Gastrocnemius medialis (tissue), 4 donors: ENCODE results near the gene UBXN2A. TPM values are rescaled to one million over a fixed set of nuclear protein-coding genes. Genes with fewer than 3 reads are reported as not detected.
"Not testable (repeated sequence)": the region's sequence is repeated elsewhere in the genome, so short reads cannot be mapped to it uniquely, and the experiment has no call there.

Experiments used
- ATAC-seq, 2 donors: fragments of 150-250 bp; one replicate each; pipeline ENCODE4 v1.9.1; 2016
- DNase-seq, 2 donors: peaks; one replicate each; pipeline ENCODE4 v3.0.0-alpha.2; 2019
- H3K27ac ChIP-seq, 4 donors: fragments of 200-600 bp; sonication (generic); 1 replicate in 1 of 4; 2 replicates in 3 of 4; pipeline ENCODE4 v1.5.1; 2016 to 2018; ENCODE audit warnings: mild to moderate bottlenecking in 2 of 4, moderate library complexity in 1 of 4
- H3K27me3 ChIP-seq, 3 donors: fragments of 200-600 bp; sonication (generic) in 2 of 3; 1 replicate in 1 of 3; 2 replicates in 2 of 3; pipeline versions ENCODE4 v1.5.1 to v1.6.0; 2016 to 2019; ENCODE audit warnings: mild to moderate bottlenecking in 1 of 3, moderate library complexity in 1 of 3
- H3K36me3 ChIP-seq, 2 donors: fragments of 200-600 bp; sonication (generic) in 1 of 2; one replicate each; pipeline ENCODE4 v1.5.1; 2017 to 2018
- H3K4me1 ChIP-seq, 2 donors: fragments of 200-600 bp; sonication (generic) in 1 of 2; one replicate each; pipeline ENCODE4 v1.5.1; 2016 to 2017; ENCODE audit warnings: mild to moderate bottlenecking in 2 of 2
- H3K4me3 ChIP-seq, 4 donors: fragments of 200-600 bp; sonication (generic) in 3 of 4; 1 replicate in 1 of 4; 2 replicates in 3 of 4; pipeline ENCODE4 v1.5.1; 2016 to 2019; ENCODE audit warnings: mild to moderate bottlenecking in 2 of 4
- H3K9me3 ChIP-seq, 3 donors: fragments of 200-600 bp; sonication (generic) in 2 of 3; 1 replicate in 1 of 3; 2 replicates in 2 of 3; pipeline ENCODE4 v1.5.1; 2016 to 2019
- POLR2A ChIP-seq, 2 donors: fragments of 450-650 bp; IDR thresholded peaks; one replicate each; pipeline ENCODE4 v1.6.1; 2017; ENCODE audit warnings: antibody characterized with exemption in 2 of 2, mild to moderate bottlenecking in 2 of 2, moderate library complexity in 2 of 2
- in situ Hi-C, 4 donors: fragments of 200-750 bp; cut with MboI; loops; one replicate each; pipeline versions ENCODE4 v1.15.0 to v1.8.0; 2017; ENCODE audit warnings: low sequenced_read_pairs in 4 of 4
- intact Hi-C: fragments of 100-400 bp; cut with DNase I; formaldehyde crosslinking; loops from one replicate; pipeline ENCODE4 v1.15.1; 2023; ENCODE audit warnings: low total_unique reads
- total RNA-seq, 4 donors: library from RNA; depleted of rRNA; stranded (reverse); fragments of >200 nt; gene quantifications; one replicate each; pipeline versions ENCODE4 v1.1.0 to v1.2.3, GENCODE V29; 2016
- TF ChIP-seq, protein P1 (sequence below), 5 experiments: fragments of 450-650 bp in 3 of 5; fragments of 200-600 bp in 2 of 5; sonication (generic) in 2 of 5; IDR thresholded peaks in 4 of 5; conservative IDR thresholded peaks in 1 of 5; 1 replicate in 4 of 5; 2 replicates in 1 of 5; pipeline ENCODE4 v1.5.1; 2016 to 2019; ENCODE audit warnings: antibody characterized with exemption in 5 of 5, mild to moderate bottlenecking in 3 of 5, moderate library complexity in 3 of 5

UBXN2A gene
- total RNA-seq, 4 donors from 2014 or later: 13.7 to 20.8 (median 17.0) TPM

DNA sequence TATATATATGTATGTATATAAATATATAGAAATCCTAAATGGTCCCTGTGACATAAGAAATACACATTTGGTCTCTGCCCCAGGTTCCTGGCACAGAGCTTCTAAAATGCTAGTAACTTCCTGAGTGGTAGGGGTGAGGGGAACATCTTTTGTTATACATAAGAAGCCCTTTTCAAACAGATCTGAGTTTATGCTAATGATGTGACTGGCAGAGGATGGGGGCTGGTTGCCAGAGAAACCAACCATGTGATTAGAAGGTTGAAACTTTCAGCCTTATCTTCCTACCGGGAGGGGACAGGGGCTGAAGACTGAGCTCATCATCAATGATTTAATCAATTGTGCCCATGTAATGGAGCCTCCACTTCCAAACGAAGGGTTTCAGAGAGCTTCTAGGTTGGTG is 86.0 kb downstream of the UBXN2A start:
- intact Hi-C loops: no loop called here
- Histone ChIP-seq H3K9me3 (no peaks in the 10 kb centered on the region), H3K27ac (no peak overlapping the region), H3K4me3 (no peak overlapping the region), H3K4me1 (no peaks in the 10 kb centered on the region), H3K36me3 (peaks cover 0 to 47% of the 10 kb centered on the region in 2 donors), H3K27me3 (no peaks in the 10 kb centered on the region)
- in situ Hi-C loops: loop anchor here in 1 of 4 donors (25.0 kb wide), 1 partner anchor 89 kb away; the partner anchor contains the start of genes ATAD2B and UBXN2A
- DNase-seq (no peak), ATAC-seq (no peak)
- TF ChIP-seq, protein P1, sequence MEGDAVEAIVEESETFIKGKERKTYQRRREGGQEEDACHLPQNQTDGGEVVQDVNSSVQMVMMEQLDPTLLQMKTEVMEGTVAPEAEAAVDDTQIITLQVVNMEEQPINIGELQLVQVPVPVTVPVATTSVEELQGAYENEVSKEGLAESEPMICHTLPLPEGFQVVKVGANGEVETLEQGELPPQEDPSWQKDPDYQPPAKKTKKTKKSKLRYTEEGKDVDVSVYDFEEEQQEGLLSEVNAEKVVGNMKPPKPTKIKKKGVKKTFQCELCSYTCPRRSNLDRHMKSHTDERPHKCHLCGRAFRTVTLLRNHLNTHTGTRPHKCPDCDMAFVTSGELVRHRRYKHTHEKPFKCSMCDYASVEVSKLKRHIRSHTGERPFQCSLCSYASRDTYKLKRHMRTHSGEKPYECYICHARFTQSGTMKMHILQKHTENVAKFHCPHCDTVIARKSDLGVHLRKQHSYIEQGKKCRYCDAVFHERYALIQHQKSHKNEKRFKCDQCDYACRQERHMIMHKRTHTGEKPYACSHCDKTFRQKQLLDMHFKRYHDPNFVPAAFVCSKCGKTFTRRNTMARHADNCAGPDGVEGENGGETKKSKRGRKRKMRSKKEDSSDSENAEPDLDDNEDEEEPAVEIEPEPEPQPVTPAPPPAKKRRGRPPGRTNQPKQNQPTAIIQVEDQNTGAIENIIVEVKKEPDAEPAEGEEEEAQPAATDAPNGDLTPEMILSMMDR (IDR thresholded peaks at IDR 0.05 in 4 of 5, conservative IDR thresholded peaks at IDR 0.05 in 1 of 5): no peak
- TF ChIP-seq POLR2A (IDR thresholded peaks at IDR 0.05): no peak

DNA sequence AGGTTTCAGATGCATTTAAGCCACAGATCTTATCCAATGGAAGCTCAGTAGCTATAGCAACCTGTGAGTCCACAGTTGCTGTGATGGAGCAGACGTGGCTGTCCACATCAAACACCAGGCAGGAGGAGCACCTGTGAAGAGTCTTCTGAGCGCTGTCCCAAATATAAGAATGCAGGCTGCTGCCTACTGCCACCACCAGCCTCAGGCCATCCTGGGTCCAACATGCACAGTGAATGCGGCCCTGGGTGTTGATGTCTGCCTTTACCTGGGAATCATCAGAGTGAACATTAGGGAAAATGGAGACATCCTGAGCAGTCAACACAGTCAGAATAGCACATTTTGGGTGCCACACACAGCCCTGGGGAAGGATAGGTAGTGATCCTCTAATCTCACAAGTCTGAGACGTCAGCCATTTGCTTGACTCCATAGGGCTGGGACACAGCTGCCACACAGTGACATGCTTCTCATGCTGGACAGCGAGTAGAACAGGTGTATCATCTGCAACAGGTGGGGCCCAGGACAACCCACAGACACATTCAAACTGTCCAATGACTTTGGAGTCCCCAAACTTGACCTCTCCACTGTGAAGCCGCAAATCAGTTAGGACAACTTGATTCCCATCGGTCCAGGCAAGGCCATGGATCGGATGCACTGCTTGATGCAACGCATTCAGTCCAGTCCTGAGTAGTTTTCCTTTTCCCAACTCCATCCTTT is 98.7 kb downstream of the UBXN2A start:
- TF ChIP-seq, protein P1 (IDR thresholded peaks at IDR 0.05 in 4 of 5, conservative IDR thresholded peaks at IDR 0.05 in 1 of 5): no peak
- no peak for TF ChIP-seq POLR2A (IDR thresholded peaks at IDR 0.05)
- ATAC-seq: no peak
- DNase-seq: no peak
- H3K4me3 ChIP-seq: no peak overlapping the region
- in situ Hi-C loops (loop anchor here in 1 of 4 donors (25.0 kb wide), 1 partner anchor 102 kb away; the partner anchor contains the start of genes ATAD2B and UBXN2A), intact Hi-C loops (no loop called here)
- H3K27me3 ChIP-seq: no peaks in the 10 kb centered on the region
- no peak overlapping the region for H3K27ac ChIP-seq
- H3K9me3 ChIP-seq: no peaks in the 10 kb centered on the region
- H3K4me1 ChIP-seq: no peaks in the 10 kb centered on the region
- peaks cover 0 to 23% of the 10 kb centered on the region in 2 donors for H3K36me3 ChIP-seq

DNA sequence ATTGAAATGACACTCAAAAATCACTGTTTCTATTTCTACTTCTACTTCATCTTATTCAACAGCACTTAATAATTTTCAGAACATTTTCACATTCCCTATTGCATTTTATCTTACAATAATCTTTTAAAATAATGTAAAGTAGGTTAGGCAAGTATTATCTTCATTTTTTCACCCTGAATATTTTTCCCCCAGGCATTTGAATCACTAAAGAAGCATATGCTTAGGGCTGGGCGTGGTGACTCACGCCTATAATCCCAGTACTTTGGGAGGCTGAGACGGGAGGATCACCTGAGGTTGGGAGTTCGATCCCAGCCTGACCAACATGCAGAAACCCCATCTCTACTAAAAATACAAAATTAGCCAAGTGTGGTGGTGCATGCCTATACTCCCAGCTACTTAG is 100.2 kb downstream of the UBXN2A start:
- H3K36me3 ChIP-seq: peaks cover 0 to 23% of the 10 kb centered on the region in 2 donors
- no peaks in the 10 kb centered on the region for H3K9me3 ChIP-seq
- ATAC-seq: no peak
- TF ChIP-seq, protein P1 (IDR thresholded peaks at IDR 0.05 in 4 of 5, conservative IDR thresholded peaks at IDR 0.05 in 1 of 5): no peak
- no peak for TF ChIP-seq POLR2A (IDR thresholded peaks at IDR 0.05)
- no peak overlapping the region for H3K27ac ChIP-seq
- H3K4me1 ChIP-seq: no peaks in the 10 kb centered on the region
- intact Hi-C loops (no loop called here), in situ Hi-C loops (loop anchor here in 1 of 4 donors (10.0 to 25.0 kb wide), 2 partner anchors 84 to 103 kb away; partner anchors contain the start of genes ATAD2B, FAM228B, PFN4 and UBXN2A)
- H3K4me3 ChIP-seq: no peak overlapping the region
- DNase-seq: no peak
- no peaks in the 10 kb centered on the region for H3K27me3 ChIP-seq

DNA sequence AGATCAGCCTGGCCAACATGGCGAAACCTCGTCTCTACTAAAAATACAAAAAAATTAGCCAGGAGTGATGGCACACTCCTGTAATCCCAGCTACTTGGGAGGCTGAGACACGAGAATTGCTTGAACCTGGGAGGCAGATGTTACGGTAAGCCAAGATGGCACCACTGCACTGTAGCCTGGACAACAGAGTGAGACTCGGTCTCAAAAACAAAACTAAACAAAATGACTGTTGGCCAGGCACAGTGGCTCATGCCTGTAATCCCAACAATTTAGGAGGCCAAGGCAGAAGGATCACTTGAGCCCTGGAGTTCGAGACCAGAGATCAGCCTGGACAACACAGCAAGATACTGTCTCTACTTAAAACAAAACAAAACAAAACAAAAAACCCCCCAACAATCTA is 102.9 kb downstream of the UBXN2A start:
- H3K4me3 ChIP-seq, ATAC-seq, DNase-seq, H3K9me3 ChIP-seq, H3K27me3 ChIP-seq, intact Hi-C loops, H3K27ac ChIP-seq: not testable (repeated sequence)
- peaks cover 0 to 11% of the 10 kb centered on the region in 2 donors for H3K36me3 ChIP-seq
- in situ Hi-C loops: loop anchor here in 1 of 4 donors (10.0 to 25.0 kb wide), 2 partner anchors 82 to 106 kb away; partner anchors contain the start of genes ATAD2B, FAM228B, PFN4 and UBXN2A
- peaks cover 11 to 13% of the 10 kb centered on the region in 2 donors for H3K4me1 ChIP-seq
